ENCODE data around the gene LMO3. TPM values are rescaled to one million over a fixed set of nuclear protein-coding genes. Genes with fewer than 3 reads are reported as not detected.

Gene LMO3
- total and polyA plus RNA-seq, 2 of the 13 experiments (the other 11 are each of a cell fraction or from before 2014, with no cell fraction given), result not detected

DNA sequence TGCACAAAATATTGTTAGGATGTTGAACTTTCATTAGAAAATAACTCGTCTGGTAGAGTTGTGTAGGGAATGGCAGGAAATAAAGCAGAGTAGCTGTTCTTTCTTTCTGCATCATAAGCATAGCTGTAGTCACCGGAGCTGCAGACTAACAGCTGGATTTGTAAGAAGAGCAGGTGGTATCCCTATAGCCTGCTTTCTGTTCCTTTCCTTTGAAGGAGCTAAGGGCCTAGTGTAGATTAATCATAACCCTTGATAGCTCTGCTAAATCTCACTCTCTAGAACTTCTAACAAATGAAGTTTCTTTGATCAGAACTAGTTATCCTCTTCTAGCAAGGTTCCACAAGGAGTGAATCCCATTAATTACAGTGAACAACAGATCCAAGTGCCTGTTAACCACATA, 3.5 kb downstream of the LMO3 start:
- peaks cover 14% of the 10 kb centered on the region; the same call in 1 of the 2 replicates for H3K4me1 ChIP-seq (ENCODE audit: insufficient read depth, low read length)
- POLR2A ChIA-PET, result no interaction called here
- no peak for DNase-seq (ENCODE audit: low spot score)
- CTCF ChIA-PET (ENCODE audit: low intra/inter-chr PET ratio, low total read pairs), result no interaction called here
- H2AFZ ChIP-seq (ENCODE audit: low read length), result no peak overlapping the region
- H3K36me3 ChIP-seq (replicated peaks in 1 of 2; ENCODE audit: control insufficient read depth in 1 of 2, insufficient read depth in 2 of 2, low read length in 2 of 2), result no peaks in the 10 kb centered on the region
- H4K20me1 ChIP-seq (ENCODE audit: insufficient read depth, low read length), result no peaks in the 10 kb centered on the region
- no peak for ATAC-seq
- no peaks in the 10 kb centered on the region for H3K9me3 ChIP-seq (ENCODE audit: low read length)
- no peak for FAIRE-seq
- BruUV-seq (replicated peaks), result no TSS peak
- in situ Hi-C loops (cut with HindIII; ENCODE audit: extremely low pct_ligation_motif_present, low pct_unique_long_range_greater_than_20kb), result no loop called here
- WGBS (ENCODE audit: low lambda C conversion rate), result 17% methylated on average over 2 of the region's 2 CpGs
- H3K27ac ChIP-seq (ENCODE audit: extremely low read length, insufficient read depth, low read length), result no peak overlapping the region
- H3K79me2 ChIP-seq (ENCODE audit: insufficient read depth, low read length), result no peaks in the 10 kb centered on the region
- no peak overlapping the region for H3K9ac ChIP-seq (ENCODE audit: insufficient read depth, low read depth, low read length)
- intact Hi-C loops (cut with micrococcal nuclease; ENCODE audit: unreplicated experiment), result no loop called here
- TF ChIP-seq RARA (CRISPR knock-in tag; IDR thresholded peaks at IDR 0.05) (no peak), RORA (CRISPR knock-in tag; IDR thresholded peaks at IDR 0.05) (no peak), ZNF20 (CRISPR knock-in tag; IDR thresholded peaks at IDR 0.05) (no peak), MTF2 (CRISPR knock-in tag; IDR thresholded peaks at IDR 0.05; ENCODE audit: borderline replicate concordance) (no peak), MAFF (IDR thresholded peaks at IDR 0.05; ENCODE audit: low read depth, low read length) (no peak), MXI1 (IDR thresholded peaks at IDR 0.05; ENCODE audit: borderline replicate concordance, low read depth, low read length) (no peak), ZNF614 (CRISPR knock-in tag; IDR thresholded peaks at IDR 0.05; ENCODE audit: borderline replicate concordance) (no peak), HDAC6 (IDR thresholded peaks at IDR 0.05; ENCODE audit: low read depth, low read length) (no peak), ZNF329 (CRISPR knock-in tag; IDR thresholded peaks at IDR 0.05; ENCODE audit: low read depth) (no peak), ZKSCAN8 (CRISPR knock-in tag; IDR thresholded peaks at IDR 0.05; ENCODE audit: borderline replicate concordance) (no peak), SALL1 (CRISPR knock-in tag; IDR thresholded peaks at IDR 0.05) (no peak)
- TF ChIP-seq, protein P1, sequence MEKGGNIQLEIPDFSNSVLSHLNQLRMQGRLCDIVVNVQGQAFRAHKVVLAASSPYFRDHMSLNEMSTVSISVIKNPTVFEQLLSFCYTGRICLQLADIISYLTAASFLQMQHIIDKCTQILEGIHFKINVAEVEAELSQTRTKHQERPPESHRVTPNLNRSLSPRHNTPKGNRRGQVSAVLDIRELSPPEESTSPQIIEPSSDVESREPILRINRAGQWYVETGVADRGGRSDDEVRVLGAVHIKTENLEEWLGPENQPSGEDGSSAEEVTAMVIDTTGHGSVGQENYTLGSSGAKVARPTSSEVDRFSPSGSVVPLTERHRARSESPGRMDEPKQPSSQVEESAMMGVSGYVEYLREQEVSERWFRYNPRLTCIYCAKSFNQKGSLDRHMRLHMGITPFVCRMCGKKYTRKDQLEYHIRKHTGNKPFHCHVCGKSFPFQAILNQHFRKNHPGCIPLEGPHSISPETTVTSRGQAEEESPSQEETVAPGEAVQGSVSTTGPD (CRISPR knock-in tag; IDR thresholded peaks at IDR 0.05), result no peak
- TF ChIP-seq, protein P2, sequence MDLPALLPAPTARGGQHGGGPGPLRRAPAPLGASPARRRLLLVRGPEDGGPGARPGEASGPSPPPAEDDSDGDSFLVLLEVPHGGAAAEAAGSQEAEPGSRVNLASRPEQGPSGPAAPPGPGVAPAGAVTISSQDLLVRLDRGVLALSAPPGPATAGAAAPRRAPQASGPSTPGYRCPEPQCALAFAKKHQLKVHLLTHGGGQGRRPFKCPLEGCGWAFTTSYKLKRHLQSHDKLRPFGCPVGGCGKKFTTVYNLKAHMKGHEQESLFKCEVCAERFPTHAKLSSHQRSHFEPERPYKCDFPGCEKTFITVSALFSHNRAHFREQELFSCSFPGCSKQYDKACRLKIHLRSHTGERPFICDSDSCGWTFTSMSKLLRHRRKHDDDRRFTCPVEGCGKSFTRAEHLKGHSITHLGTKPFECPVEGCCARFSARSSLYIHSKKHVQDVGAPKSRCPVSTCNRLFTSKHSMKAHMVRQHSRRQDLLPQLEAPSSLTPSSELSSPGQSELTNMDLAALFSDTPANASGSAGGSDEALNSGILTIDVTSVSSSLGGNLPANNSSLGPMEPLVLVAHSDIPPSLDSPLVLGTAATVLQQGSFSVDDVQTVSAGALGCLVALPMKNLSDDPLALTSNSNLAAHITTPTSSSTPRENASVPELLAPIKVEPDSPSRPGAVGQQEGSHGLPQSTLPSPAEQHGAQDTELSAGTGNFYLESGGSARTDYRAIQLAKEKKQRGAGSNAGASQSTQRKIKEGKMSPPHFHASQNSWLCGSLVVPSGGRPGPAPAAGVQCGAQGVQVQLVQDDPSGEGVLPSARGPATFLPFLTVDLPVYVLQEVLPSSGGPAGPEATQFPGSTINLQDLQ (CRISPR knock-in tag; IDR thresholded peaks at IDR 0.05), result no peak
- TF ChIP-seq, protein P3, sequence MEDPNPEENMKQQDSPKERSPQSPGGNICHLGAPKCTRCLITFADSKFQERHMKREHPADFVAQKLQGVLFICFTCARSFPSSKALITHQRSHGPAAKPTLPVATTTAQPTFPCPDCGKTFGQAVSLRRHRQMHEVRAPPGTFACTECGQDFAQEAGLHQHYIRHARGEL (CRISPR knock-in tag; IDR thresholded peaks at IDR 0.05), result no peak
- TF ChIP-seq, protein P4, sequence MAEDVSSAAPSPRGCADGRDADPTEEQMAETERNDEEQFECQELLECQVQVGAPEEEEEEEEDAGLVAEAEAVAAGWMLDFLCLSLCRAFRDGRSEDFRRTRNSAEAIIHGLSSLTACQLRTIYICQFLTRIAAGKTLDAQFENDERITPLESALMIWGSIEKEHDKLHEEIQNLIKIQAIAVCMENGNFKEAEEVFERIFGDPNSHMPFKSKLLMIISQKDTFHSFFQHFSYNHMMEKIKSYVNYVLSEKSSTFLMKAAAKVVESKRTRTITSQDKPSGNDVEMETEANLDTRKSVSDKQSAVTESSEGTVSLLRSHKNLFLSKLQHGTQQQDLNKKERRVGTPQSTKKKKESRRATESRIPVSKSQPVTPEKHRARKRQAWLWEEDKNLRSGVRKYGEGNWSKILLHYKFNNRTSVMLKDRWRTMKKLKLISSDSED (CRISPR knock-in tag; IDR thresholded peaks at IDR 0.05), result no peak
- peaks cover 0 to 12% of the 10 kb centered on the region in 2 experiments; a peak in 1 of 5 replicates for H3K27me3 ChIP-seq (ENCODE audit: control insufficient read depth in 1 of 2, insufficient read depth in 2 of 2, low read length in 2 of 2)
- H3K4me3 ChIP-seq (replicated peaks in 1 of 3; ENCODE audit: insufficient read depth in 1 of 3, low read depth in 2 of 3, low read length in 3 of 3), result no peak overlapping the region
- no peak overlapping the region for H3K4me2 ChIP-seq (ENCODE audit: low read depth, low read length)

All from HepG2 (cell line).